GM21360 (cell line): ENCODE measurements around the gene GUF1.
"Not testable (repeated sequence)": the region's sequence is repeated elsewhere in the genome, so short reads cannot be mapped to it uniquely, and the experiment has no call there.

Experiments
- ATAC-seq: cut with Tn5 transposase; IDR thresholded peaks from one replicate; pipeline ENCODE4 v1.9.1; 2021; ENCODE audit warnings: mild to moderate bottlenecking, moderate library complexity; ENCODE audit not compliant: unreplicated experiment

GUF1 gene

DNA sequence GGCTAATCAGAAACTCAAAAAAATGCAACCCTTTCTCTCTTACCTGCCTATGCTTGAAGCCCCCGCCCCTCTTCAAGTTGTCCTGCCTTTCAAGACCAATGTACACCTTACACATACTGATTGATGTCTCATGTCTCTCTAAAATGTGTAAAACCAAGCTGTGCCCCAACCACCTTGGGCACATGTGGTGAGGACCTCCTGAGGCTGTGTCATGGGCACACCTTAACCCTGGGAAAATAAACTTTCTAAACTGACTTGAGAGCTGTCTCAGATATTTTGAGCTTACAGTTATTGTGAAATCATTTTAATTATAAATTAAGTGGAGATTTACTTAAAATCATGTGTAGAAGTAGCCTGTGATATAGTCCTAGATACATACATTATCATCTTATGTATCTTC is 22.2 kb downstream of the GUF1 start:
- ATAC-seq = no peak

DNA sequence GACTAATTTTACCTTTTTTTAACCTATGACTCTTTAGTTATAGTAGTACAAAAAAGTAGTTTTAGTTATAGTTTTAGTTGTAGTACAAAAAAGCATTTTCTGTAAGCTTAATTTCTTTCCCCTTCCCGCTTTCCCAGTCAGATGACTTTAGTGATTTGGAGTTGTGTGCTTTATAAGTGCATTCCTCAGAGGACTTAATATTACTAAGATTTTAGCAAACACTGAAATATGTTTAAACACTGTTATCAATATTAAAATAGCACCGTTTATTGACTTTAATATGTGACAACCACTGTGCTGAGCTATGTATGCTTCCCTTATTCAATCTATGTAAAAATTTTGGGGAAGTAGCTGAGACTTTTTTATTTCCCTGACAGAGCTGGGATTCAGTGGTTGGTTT is 22.8 kb downstream of the GUF1 start:
- ATAC-seq = no peak

DNA sequence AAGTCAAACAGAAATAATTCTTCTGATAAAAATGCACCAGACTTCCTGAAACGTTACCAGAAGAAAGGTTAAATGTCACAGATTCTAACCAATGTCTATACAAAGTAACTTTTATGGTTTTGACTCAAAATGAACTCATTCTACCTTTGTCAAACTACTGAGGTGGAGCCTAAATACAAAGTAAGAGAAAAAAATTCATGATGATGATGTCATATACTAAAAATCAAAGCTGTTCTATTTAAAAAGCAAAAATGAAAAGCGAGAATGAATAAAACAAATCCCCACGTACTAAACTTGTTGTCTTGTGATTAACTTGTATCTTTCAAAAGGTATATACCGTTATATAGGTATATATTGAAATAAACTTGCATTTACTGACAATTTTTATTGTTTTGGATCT is 26.5 kb downstream of the GUF1 start:
- ATAC-seq = no peak

DNA sequence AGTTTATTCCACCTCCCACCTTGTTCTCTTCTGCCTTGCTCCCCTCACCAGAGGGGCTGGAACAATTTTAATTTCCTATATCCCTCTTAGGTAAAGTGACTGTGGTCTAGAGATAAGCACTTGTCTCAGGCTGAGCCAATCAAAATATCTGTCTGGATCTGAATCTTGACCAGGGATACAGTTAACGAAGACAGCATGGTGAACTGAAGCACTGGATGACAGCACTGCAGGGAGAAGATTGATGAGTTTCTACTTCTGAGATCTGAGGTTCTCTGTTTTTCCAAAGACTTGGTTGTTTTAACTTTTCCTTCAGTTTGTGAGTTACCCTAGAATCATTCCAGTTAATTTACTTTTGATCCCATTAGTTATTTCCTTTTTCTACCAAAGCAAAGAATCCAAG is 34.9 kb downstream of the GUF1 start:
- ATAC-seq = no peak

DNA sequence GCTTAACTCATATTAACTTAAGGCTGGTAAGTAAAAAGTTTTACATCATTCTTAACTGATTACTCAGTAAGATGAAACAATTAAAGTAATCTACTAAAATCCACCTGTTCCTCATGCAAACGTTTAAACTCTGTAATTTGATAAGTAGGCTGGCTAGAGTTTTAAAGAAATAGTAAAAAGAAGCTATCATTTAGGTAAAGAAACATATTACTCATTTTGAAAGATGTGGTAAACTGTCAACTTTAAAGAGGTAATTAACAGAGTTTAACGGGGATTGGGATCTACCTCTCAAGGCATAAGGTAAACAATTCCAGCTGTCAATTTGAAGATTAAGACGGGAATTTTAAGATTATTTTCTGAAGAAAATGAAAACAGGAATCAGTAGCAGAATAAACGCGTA is 38.4 kb downstream of the GUF1 start:
- ATAC-seq = no peak

DNA sequence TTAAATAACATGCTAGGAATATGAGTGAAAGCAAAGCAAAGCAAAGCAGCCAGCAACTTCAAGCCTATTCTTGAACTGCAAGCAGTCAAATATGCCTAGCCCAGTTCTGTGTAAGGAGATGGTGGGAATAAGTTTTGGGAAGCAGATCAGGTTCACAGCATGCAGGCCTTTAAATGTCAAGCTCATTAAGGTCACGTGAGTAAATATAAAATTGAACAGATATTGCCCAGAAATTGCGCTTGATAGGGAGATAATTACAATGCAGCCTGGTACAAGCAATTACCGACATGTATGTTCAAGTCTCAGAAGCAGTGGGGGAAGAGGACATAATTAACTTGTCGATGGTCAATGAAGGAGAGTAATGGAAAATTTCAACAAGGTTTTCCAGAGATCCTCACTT is 42.2 kb downstream of the GUF1 start:
- ATAC-seq = no peak

DNA sequence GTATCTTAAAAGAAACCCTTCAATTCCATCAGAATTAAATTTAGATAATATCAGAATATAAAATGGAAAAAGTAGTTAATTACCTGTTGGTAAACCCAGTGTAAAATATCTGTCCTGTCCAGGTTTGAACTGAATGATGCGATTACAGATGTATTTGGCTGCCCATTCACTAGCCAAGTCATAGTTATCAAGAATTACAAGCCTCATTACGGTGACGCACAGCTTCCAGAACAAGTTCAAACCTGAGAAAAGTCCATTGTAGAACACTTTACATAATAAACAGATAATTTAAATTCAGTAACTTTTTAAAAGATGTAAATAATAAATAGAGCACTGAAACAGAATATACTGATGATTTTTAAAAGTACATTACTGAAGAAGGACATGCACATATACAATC is 43.8 kb downstream of the GUF1 start:
- ATAC-seq = no peak

DNA sequence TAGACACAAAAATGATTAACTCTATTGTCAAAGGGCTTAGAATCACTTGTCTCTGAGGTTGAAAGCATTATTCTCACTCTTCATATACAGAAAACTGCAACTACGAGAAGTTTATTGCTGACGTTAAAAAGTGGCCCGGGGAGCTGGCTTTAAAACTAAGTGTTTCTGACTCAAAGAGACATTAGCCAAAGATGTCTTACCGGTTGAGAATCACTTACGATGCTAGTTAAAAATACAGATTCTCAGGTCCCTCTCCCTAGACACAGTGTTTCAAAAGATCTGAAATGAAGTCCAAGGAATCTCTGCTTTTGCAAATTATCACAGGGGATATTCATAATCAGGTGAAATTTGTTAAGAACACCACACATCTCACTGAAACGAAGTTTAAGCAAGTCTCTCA is 46.9 kb downstream of the GUF1 start:
- ATAC-seq = no peak

DNA sequence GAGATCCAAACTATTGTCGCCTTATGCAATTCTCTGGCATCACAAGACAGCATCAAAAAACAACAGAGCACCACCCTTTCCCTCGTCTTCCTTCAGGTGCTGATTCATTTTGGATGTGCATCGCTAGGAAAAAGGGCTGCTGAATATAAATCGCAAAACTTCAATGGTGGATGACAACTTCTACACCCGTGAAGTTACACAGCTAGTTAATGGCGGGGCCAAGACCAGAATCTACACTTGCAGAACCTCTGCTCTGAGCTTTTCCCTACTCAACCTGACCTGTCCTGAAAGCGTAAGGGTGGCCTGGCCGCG is 47.5 kb downstream of the GUF1 start:
- ATAC-seq = no peak

DNA sequence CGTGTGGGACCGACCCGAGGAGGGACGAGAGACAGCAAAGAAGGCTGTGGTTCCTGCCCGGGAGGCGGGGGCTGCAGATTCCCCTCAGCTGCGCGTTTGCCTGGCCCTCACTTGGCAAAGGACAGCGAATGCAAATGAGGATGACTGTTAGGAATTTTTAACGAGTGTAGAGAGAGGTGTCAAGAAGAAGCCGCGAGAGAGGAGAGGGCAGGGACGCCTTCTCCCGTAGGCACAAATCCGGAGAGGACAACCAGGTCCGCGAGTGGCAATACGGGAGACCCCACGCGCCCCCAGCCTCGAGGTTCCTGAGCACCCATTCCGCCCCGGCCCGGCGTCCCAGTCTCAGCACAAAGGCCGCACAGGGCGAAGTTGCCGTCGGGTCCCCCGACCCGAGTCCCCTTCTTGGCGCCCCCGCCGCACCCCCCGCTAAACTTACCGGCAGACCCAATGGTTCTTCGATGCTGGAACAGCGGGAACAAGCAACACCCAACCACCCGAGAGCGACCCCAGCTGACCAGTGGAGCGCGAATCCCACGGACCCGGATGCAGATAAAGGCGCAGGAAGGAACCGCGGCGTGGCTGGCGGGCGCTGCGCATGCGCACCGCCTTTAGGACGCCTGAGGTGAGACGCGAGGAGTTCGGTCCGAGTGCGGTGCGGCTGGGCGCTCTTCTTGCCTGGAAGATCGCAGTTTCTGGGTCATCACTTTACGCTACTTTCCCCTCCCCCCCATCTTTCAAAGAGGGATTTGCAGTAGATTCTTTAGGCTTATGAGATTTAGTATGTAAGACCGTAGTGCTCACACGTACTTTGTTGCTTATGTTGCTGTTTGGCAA is 48.0 kb downstream of the GUF1 start, which contains the start of gene GNPDA2:
Gene GNPDA2 (minus strand): TSS at position 519 of the 834 bp plus-strand sequence. CDS start 4,349 bp downstream, outside the sequence.
- ATAC-seq = peak; percentile 88

DNA sequence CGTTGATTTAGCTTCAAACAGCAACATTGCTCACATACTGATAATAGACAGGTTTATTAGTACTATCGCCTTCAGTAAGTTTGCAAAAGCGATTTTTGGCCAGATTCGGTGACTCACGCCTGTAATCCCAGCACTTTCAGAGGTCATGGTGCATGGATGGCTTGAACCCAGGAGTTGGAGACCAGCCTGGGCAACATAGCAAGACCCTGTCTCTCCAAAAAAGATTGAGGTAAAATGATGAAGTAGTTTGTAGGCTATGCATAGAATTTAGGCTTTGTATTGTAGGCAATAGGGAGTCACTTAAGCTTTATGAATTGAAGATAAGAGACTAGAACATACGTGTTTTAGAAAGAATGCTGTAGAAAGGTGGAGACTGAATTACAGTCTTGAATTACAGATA is 49.3 kb downstream of the GUF1 start:
- ATAC-seq = no peak

DNA sequence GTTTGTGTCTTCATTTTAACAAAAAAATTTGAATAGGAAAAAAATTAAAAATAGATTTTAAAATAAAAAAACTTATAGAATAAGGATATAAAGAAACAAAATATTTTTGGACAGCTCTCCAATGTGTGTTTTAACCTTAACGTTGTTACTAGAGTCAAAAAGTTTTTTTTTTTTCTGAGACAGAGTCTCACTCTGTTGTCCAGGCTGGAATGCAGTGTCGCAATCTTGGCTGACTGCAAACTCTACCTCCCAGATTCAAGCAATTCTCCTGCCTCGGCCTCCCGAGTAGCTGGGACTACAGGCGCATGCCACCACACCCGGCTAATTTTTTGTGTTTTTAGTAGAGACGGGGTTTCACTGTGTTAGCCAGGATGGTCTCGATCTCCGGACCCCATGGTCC is 50.5 kb downstream of the GUF1 start:
- not testable (repeated sequence) for ATAC-seq

DNA sequence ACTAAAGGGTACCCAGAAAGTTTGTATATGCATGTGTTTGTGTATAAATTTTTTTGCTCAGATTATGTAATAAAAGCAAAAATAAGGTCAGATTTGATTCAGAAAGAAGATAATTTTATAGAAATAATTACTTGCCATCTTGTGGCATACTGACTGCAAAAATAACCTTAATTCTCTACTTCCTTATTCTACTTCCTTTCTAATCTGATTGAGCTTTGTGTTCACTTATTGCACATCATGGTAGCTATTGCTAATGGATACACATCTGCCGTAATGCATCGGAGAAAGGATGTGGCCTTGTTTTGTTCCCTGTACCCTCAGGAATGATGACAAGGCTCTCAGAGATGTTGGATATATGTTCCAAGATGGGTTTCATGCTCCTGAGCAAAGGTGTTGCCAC is 58.7 kb downstream of the GUF1 start:
- ATAC-seq = no peak

DNA sequence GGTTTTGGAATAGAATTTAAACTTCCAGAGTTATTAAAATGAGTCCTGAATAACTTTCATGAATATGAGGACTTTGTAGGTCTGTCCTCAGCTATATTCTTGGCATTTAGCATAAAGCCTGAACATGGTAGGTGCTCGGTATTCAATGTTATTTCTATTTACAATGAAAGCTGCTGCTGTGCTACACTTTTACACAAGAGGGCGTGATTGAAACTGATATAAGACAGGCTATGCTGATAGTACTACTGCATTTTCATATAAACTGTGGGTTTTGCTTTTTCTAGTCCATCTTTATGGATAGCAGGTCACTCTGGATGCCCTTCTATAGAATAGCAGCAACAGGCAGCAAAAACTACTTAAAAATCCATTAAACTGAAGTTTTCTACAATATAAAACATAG is 60.4 kb downstream of the GUF1 start:
- peak; percentile 64 for ATAC-seq

DNA sequence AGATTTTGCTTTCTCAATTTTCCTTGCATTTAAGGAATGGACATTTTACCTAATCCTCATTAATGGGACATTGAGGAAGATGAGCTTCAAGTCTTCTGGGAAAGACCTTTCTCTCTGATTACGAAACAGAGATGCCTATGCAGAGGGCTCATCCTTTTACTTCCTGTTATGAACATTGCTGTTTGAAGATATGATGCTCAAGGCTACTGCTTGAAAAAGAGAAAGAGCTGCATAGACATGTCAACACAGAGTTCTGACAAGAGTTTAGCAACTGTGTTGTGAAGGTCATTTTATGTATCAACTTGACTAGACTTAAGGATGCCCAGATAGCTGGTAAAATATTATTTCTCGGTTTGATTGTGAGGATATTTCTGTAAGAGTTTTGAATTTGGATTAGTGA is 62.0 kb downstream of the GUF1 start:
- no peak for ATAC-seq
